ENCODE results near the gene EIF3F.

Gene EIF3F

GRCh38 chr11:7994581-7995278, 7.6 kb downstream of the EIF3F start:
- no peak for DNase-seq

DNA sequence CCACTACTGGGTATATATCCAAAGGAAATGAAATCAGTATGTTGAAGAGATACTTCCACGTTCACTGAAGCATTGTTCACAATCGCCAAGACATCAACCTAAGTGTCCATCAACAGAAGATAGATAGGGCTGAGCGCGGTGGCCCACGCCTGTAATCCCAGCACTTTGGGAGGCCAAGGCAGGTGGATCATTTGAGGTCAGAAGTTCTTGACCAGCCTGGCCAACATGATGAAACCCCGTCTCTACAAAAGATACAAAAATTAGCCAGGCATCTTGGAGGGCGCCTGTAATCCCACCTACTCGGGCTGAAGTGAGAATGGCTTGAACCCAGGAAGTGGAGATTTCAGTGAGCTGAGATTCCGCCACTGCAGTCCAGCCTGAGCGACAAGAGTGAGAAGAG, 12.7 kb downstream of the EIF3F start:
- no peak for DNase-seq

DNA sequence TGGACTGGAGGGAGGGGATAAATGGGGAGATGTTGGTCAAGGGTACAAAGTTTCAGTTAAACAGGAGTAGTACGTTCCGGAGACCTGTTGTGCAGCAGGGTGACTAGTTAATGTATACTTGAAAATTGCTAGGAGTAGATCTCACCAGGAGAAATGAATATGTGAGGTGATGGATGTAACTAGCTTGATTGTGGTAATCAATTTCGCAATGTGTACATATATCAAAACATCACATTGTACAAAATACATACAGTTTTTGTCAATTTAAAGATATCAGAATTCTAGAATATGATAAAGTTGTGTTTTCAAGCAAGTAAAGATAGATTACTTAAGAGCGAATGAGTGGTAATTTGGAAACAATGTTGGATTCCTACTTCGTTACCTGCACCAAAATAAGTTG, 13.3 kb downstream of the EIF3F start:
- DNase-seq, result no peak

- DNase-seq, result no peak
Observed at GRCh38 chr11:8002676-8003075, 15.5 kb downstream of the EIF3F start.

DNA sequence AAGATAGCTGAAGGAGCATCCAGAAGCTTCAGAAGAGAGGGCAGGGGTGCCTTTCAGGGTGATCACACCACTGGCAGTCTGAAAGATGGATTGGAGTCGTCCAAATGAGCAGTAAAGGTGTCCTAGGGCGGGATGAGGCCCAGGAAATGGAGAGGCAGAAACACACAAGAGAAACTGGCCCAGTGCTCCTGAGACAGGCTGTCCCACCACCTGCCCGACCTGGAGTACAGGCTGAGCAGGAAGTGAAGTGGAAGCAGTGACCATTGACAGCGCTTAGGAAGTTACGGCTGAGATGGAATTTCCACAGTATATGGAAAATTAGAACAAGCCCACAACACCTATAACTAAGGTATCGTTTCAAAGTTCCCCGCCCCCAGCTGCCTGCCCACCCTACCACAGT, 16.1 kb downstream of the EIF3F start:
- DNase-seq, result no peak

- DNase-seq, result no peak
Observed at GRCh38 chr11:8004008-8004407, 16.9 kb downstream of the EIF3F start.

- DNase-seq, result no peak
Observed at GRCh38 chr11:8005556-8005955, 18.4 kb downstream of the EIF3F start.

- peak; percentile 69 to 78 (median 75) for DNase-seq
Observed at GRCh38 chr11:8006349-8006977, 19.3 kb downstream of the EIF3F start.

- peak in 2 of 4 experiments; percentile 8 to 23 for DNase-seq
Observed at GRCh38 chr11:8008212-8008611, 21.1 kb downstream of the EIF3F start.

- DNase-seq, result no peak
Observed at GRCh38 chr11:8009856-8010255, 22.7 kb downstream of the EIF3F start.

- DNase-seq, result peak; percentile 10 to 58 (median 39)
Observed at GRCh38 chr11:8011371-8011770, 24.2 kb downstream of the EIF3F start.

GRCh38 chr11:8011981-8012444, 24.9 kb downstream of the EIF3F start:
- no peak for DNase-seq

DNA sequence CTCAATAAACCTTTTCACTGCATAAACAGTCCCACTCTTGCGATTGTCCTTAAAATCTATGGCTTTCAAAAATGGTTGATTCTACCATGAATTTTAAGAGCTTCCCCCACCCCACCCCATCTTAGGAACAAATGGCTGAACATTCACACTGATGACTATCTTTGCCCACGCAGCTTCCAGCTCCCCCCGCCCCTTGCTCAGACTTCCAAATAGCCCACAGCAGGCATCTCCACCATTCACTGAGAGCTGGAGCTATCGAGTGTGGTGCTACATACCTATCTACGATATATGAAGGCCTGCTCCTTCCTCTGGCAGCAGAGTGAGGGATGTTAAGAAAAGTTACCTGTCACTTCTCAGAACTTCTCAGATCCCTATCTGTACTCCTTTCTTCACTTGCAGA, 26.7 kb downstream of the EIF3F start:
- no peak for DNase-seq

DNA sequence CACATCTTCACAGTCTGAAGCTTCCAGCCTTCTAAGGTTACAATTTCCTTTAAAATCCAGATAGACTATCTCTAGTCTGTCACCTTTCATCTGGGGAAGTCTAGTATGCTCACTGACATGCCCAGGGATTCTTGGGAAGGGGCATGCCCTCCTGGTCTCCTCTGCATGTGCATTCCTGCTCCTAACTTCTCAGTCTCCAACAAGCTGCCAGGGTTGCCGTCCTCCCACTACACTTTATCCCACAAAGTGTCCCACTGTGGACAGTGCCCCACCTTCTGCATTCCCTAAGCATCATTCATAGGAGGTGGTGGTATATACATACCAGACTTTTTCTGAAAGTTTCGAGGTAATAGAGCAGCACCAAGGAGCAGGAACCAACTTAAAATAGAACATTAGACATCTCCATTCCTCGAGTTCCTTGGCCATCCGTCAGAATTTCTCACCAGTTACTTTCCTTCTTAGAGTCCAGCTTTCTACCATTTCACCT, 28.7 kb downstream of the EIF3F start:
- DNase-seq, result no peak

GRCh38 chr11:8016440-8016839, 29.3 kb downstream of the EIF3F start:
- no peak for DNase-seq

DNA sequence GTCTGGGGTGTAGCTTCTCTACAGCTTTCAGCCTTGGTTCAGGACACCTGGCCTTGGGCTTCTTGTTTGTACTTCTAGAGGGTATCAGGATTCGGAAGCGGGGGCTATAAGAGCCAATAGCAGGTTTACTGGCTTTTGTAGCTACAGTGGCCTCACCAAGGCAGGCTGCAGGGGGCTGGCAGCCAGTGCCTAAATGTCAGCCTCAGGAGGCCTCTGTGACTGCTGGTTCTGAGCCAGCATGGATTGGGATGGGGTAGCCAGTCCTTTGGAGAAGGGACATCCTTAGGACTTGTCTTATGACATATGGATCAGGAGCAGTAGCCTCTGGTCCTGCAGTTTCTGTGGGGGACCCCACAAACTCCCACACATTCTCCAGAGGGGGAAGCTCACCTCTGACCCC, 29.9 kb downstream of the EIF3F start:
- no peak for DNase-seq

- no peak for DNase-seq
Observed at GRCh38 chr11:8017894-8018483, 30.9 kb downstream of the EIF3F start.

DNA sequence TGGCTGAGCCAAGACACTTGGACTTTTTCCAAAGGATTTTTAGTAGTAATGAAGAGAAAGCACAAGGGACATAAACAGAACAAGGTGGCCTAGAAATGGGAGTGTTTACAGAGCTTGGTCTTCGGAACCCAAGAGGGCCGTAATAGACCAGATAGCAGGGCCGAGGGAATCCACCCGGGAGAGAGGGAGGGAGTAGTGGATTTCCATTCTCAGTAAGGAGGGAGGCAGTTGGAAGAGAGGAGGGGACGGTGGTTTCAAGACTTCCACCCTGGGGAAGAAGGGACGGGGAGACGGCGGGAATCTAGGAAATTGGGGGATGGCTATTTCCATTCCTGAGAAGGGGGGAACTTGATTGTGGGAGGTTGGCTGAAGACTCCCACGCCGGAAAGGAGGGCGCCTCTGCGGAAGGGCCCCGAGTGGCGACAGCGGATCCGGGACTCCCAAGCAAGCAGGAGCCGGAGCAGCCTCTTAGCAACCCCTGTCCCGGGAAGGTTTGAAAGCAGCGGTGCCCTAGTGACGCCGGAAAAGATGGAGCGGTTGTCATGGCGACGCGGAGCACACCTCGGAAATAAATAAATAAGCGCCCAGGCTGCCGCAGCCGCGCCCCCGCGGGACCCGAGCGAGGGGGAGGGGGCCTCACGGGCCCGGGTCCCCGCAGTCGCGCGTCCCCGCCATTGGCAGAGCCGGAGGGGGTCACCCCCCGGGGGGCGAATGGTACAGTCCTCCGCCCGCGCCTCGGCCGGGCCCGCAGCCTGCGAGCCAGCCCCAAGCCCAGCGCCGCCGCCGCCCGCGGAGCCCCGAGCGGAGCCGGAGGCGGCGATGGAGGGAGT, 31.6 kb downstream of the EIF3F start:
- peak in 2 of 4 experiments; percentile 13 to 20 for DNase-seq

DNA sequence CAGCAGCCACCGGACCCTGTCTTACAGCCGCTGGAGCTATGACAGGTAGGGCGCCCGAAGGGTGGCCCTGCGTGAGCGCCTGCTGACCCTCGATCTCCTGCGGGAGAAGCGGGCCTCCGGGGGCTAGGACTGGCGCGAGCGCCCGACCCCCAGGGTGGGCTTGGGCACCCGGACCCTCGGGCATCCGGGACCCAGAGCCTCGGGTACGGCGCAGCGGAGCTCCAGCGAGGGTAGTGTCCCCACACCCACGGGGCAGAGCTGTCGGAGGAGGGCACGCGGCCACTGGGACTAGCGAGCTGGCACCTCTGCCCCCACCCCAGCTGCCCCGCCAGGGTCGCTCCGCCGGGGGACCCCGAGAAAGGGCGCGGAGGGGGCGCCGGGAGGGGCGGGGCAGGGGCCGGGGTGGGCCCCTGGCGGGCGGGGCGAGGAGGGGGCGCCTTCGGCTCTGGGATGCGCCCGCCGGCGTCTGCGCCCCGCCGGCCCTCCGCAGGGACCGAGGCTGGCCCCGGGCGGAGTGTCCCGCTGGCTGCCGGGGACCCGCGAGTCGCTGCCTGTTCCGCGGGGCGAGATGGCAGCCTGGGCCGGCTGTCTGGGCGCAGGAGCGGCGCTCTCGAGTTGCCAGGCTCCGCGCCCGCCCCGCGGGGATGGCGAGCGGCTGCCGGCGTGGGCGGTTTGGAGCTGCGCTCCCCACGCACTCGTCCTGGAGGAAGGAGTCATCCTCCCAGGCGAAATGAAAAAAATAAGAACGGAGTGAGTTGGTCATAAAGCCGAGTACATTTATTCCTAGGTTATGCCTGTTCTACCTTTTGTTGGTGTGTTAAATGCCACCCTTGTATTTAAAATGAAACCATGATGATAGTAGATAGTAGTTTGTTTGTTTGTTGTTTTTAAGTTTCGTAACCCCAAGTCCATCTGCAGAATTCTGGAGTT, 32.4 kb downstream of the EIF3F start:
- DNase-seq, result peak in 3 of 4 experiments; percentile 42 to 63 (median 58)

DNA sequence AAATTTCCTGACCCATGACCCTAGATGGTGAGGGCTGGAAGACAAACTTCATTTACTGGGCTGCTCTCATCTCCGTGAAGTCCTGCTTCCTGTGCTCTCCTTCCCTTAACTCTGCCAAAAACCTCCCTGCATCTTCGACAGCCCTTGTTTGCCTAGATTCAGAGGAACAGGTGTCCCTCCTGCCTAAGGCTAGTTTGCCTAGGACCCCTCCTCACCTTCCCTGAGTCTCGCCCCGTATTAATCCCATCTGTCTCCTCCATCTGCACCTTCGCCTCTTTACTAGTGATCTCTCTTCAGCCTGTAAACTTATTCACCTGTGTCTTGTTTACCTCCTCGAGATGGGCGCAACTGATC, 33.1 kb downstream of the EIF3F start:
- no peak for DNase-seq

GRCh38 chr11:8021920-8022319, 34.8 kb downstream of the EIF3F start:
- DNase-seq, result no peak

- no peak for DNase-seq
Observed at GRCh38 chr11:8022876-8023275, 35.7 kb downstream of the EIF3F start.

Measured in suppressor macrophage (primary cell).